ENCODE results near the gene ZNF664.

Gene ZNF664

DNA sequence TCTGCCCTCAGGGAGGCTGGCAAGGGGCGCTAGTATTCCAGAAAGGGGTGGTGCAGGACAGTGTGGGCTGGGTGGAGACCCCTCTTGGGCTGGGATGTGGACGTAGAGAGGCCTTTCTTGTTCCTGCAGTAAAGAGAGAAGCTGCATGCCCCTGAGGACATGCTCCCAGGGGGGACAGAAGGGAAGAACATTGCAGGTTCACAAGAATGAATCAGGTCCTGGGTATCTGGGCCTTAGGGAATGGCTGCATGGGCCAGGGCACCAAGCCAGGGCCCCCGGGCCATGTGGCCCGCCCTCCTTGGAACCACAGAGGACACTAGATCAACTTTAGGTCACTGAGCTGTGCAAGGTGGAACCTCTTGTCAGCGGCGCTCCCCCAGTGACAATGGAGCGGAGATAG is 51.8 kb downstream of the ZNF664 start:
- Histone ChIP-seq H3K79me2 (ENCODE audit: control insufficient read depth, low read length) (no peaks in the 10 kb centered on the region), H3K27ac (ENCODE audit: low read depth, low read length) (no peak overlapping the region), H3F3A (ENCODE audit: control insufficient read depth, insufficient read depth) (no peaks in the 10 kb centered on the region), H3K9me2 (replicated peaks; ENCODE audit: control insufficient read depth, low read length) (no peaks in the 10 kb centered on the region), H3K4me2 (ENCODE audit: low read length) (no peak overlapping the region), H3K27me3 (ENCODE audit: control insufficient read depth, low read length) (no peaks in the 10 kb centered on the region), H3K36me3 (ENCODE audit: control insufficient read depth, low read length) (no peaks in the 10 kb centered on the region), H4K20me1 (ENCODE audit: control insufficient read depth, insufficient read depth, low read depth, low read length) (no peaks in the 10 kb centered on the region), H3K4me3 (ENCODE audit: low read length) (no peak overlapping the region), H3K9me3 (ENCODE audit: control insufficient read depth, insufficient read depth, low read length) (no peaks in the 10 kb centered on the region), H3K4me1 (ENCODE audit: control insufficient read depth, low read length) (no peaks in the 10 kb centered on the region)
- TF ChIP-seq EZH2phosphoT487 (IDR thresholded peaks at IDR 0.05; ENCODE audit: borderline replicate concordance, low read length) = no peak
- TF ChIP-seq CTCF (IDR thresholded peaks at IDR 0.05; ENCODE audit: low read depth, low read length, poor library complexity, severe bottlenecking) = no peak

GRCh38 chr12:124025661-124026060 is 52.6 kb downstream of the ZNF664 start:
- Histone ChIP-seq H3F3A (ENCODE audit: control insufficient read depth, insufficient read depth) (no peaks in the 10 kb centered on the region), H4K20me1 (ENCODE audit: control insufficient read depth, insufficient read depth, low read depth, low read length) (no peaks in the 10 kb centered on the region), H3K36me3 (ENCODE audit: control insufficient read depth, low read length) (no peaks in the 10 kb centered on the region), H3K27me3 (ENCODE audit: control insufficient read depth, low read length) (no peaks in the 10 kb centered on the region), H3K4me2 (ENCODE audit: low read length) (no peak overlapping the region), H3K79me2 (ENCODE audit: control insufficient read depth, low read length) (no peaks in the 10 kb centered on the region), H3K4me3 (ENCODE audit: low read length) (no peak overlapping the region), H3K4me1 (ENCODE audit: control insufficient read depth, low read length) (no peaks in the 10 kb centered on the region), H3K9me3 (ENCODE audit: control insufficient read depth, insufficient read depth, low read length) (no peaks in the 10 kb centered on the region), H3K9me2 (replicated peaks; ENCODE audit: control insufficient read depth, low read length) (no peaks in the 10 kb centered on the region), H3K27ac (ENCODE audit: low read depth, low read length) (no peak overlapping the region)
- TF ChIP-seq EZH2phosphoT487 (IDR thresholded peaks at IDR 0.05; ENCODE audit: borderline replicate concordance, low read length) (no peak), CTCF (IDR thresholded peaks at IDR 0.05; ENCODE audit: low read depth, low read length, poor library complexity, severe bottlenecking) (no peak)

GRCh38 chr12:124026755-124027745 is 54.0 kb downstream of the ZNF664 start:
- H3K27ac ChIP-seq (ENCODE audit: low read depth, low read length) = no peak overlapping the region
- H3K9me2 ChIP-seq (replicated peaks; ENCODE audit: control insufficient read depth, low read length) = no peaks in the 10 kb centered on the region
- no peaks in the 10 kb centered on the region for H4K20me1 ChIP-seq (ENCODE audit: control insufficient read depth, insufficient read depth, low read depth, low read length)
- H3K4me3 ChIP-seq (ENCODE audit: low read length) = no peak overlapping the region
- no peak overlapping the region for H3K4me2 ChIP-seq (ENCODE audit: low read length)
- no peaks in the 10 kb centered on the region for H3K27me3 ChIP-seq (ENCODE audit: control insufficient read depth, low read length)
- TF ChIP-seq EZH2phosphoT487 (IDR thresholded peaks at IDR 0.05; ENCODE audit: borderline replicate concordance, low read length) = no peak
- H3K4me1 ChIP-seq (ENCODE audit: control insufficient read depth, low read length) = no peaks in the 10 kb centered on the region
- no peaks in the 10 kb centered on the region for H3K79me2 ChIP-seq (ENCODE audit: control insufficient read depth, low read length)
- H3K9me3 ChIP-seq (ENCODE audit: control insufficient read depth, insufficient read depth, low read length) = no peaks in the 10 kb centered on the region
- no peaks in the 10 kb centered on the region for H3K36me3 ChIP-seq (ENCODE audit: control insufficient read depth, low read length)
- no peaks in the 10 kb centered on the region for H3F3A ChIP-seq (ENCODE audit: control insufficient read depth, insufficient read depth)

All from DOHH2 (cell line).